IPS-18c (cell line): Measurements from ENCODE around the gene TGFA.

Experiments
- H3K4me3 ChIP-seq: 2 replicates; pipeline ENCODE4 v1.7.0; 2013; ENCODE audit warnings: low read depth, mild to moderate bottlenecking, low read length, moderate library complexity; ENCODE audit not compliant: insufficient read depth
- H3K9me3 ChIP-seq: one replicate; pipeline ENCODE4 v1.6.1; 2013; ENCODE audit warnings: mild to moderate bottlenecking, low read length, moderate library complexity; ENCODE audit not compliant: control insufficient read depth, insufficient read depth

TGFA gene

DNA sequence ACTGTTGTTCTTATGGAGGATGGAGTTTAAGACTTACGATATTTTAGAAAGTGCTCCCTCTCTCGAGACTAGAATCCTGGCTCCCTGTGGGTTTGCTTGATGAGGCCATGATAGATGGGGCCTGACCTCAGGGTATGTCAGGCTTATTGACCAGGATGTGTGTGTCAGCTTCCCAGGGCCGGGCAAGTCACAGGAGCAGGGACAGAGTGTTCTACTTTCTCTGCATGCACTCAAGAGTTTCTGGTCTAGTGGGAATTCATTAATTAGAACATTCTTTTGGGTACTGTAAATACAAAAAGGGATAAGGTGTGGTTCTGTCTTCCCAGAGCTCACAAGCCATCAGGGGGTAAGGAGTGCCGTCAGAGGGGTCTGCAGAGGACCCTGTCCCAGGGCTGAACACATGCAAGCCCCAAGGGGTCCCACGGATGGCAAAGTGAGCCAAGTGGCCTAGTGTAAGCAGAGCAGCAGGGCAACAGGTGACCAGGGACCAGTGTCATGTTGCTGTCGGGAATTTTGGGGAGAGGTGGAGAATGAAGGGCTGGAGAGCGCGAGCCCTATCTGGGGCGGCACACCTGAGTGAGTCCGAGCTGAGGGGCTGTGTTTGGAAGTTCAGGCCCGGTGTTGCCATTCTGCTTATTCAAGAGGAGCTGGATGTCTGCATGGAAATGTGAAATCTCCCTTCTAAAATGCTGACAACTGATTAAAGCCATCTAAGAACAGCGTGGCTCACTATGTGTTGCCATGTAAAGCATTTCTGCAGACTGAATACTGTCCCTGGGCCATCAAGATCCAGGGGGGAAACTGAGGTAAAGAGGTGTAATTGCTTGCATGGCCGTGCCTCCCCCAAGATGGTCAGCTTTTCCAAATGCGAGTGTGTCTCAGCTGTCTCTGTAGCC is 91.4 kb downstream of the TGFA start:
- no peak overlapping the region for H3K4me3 ChIP-seq
- no peaks in the 10 kb centered on the region for H3K9me3 ChIP-seq

DNA sequence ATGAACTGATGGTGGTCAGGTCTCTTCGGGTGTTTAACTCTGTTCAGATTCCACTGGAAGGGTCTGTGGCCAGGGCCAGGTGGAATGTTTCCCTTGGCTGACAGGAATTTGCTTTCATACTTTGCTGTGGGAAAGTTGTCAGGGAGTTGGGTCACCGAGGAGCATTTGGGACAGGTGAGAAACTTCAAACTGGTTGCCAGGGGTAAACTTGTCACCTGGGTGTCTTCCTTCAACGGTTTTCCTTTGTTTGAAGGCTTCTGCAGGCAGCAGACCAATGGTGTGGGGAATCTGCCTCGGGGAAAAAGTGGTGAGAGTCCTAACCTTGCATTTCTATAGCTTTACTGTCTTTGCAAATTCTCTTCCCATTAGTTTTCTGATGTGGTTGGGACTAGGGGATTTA is 92.2 kb downstream of the TGFA start:
- Histone ChIP-seq H3K9me3 (no peaks in the 10 kb centered on the region), H3K4me3 (no peak overlapping the region)

DNA sequence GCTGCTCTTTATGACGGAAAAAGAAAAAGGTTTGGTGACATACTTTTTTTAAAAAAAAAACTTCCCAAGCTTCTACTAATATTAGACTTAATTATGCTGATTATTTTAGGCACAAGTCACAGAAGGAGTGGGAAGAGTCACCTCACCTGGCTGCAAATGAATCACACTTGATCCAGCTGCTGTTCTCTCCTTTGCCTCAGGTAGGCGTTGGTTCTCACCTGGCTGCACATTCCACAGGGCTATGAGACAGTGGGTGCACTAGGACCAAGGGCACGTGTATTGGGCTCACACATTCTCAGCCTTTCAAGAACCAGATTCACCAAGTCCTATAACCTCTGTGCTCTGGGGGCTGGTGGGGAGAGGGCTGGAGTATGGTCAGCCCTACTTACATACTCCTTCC is 93.3 kb downstream of the TGFA start:
- H3K4me3 ChIP-seq, result no peak overlapping the region
- H3K9me3 ChIP-seq, result no peaks in the 10 kb centered on the region

DNA sequence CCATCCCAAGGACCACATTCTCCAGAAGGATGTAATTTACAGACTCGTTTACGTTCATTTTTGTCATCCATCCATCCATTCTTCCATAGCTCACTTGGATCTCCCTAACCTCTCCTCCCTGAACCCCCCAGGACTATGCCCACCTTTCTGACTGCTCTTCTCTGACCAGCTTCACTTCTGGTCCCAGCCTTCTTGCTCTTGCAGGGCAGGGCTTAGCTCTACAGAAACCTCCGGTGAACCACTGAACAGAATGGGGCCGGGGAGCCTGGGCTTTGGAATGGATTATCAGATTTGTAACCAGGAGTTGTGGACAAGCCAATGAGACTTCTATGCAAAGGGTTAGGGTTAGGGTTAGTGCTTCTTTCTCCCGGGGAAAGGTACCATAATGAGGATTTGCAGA is 95.0 kb downstream of the TGFA start:
- Histone ChIP-seq H3K9me3 (no peaks in the 10 kb centered on the region), H3K4me3 (no peak overlapping the region)

GRCh38 chr2:70456585-70457495 is 96.8 kb downstream of the TGFA start:
- Histone ChIP-seq H3K4me3 (no peak overlapping the region), H3K9me3 (no peaks in the 10 kb centered on the region)

- Histone ChIP-seq H3K4me3 (no peak overlapping the region), H3K9me3 (no peaks in the 10 kb centered on the region)
Observed at GRCh38 chr2:70454936-70455544, 98.6 kb downstream of the TGFA start.

GRCh38 chr2:70450641-70451250 is 102.9 kb downstream of the TGFA start:
- H3K9me3 ChIP-seq, result no peaks in the 10 kb centered on the region
- H3K4me3 ChIP-seq, result no peak overlapping the region

GRCh38 chr2:70448041-70448440 is 105.6 kb downstream of the TGFA start:
- no peaks in the 10 kb centered on the region for H3K9me3 ChIP-seq
- H3K4me3 ChIP-seq, result no peak overlapping the region

GRCh38 chr2:70443726-70444125 is 109.9 kb downstream of the TGFA start:
- no peaks in the 10 kb centered on the region for H3K9me3 ChIP-seq
- no peak overlapping the region for H3K4me3 ChIP-seq

GRCh38 chr2:70443078-70443465 is 110.6 kb downstream of the TGFA start:
- Histone ChIP-seq H3K4me3 (no peak overlapping the region), H3K9me3 (no peaks in the 10 kb centered on the region)

- no peak overlapping the region for H3K4me3 ChIP-seq
- no peaks in the 10 kb centered on the region for H3K9me3 ChIP-seq
Observed at GRCh38 chr2:70442301-70443077, 111.1 kb downstream of the TGFA start.

- no peaks in the 10 kb centered on the region for H3K9me3 ChIP-seq
- no peak overlapping the region for H3K4me3 ChIP-seq
Observed at GRCh38 chr2:70440621-70441020, 113.0 kb downstream of the TGFA start.

- no peaks in the 10 kb centered on the region for H3K9me3 ChIP-seq
- H3K4me3 ChIP-seq, result no peak overlapping the region
Observed at GRCh38 chr2:70435138-70435537, 118.5 kb downstream of the TGFA start.

DNA sequence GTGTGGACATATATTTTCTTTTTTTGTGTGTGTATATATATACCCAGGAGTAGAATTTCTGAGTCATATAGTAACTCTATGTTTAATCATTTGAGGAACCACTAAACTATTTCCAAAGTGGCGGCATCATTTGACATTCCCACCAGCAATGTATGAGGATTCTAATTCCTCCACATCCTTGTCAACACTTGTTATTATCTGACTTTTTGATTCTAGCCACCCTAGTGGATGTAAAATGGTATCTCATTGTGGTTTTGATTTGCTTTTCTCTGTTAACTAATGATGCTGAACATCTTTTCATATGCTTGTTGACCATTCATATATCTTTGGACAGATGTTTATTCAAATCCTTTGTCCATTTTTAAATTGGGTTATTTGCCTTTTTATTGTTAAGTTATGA is 120.3 kb downstream of the TGFA start:
- H3K4me3 ChIP-seq, result no peak overlapping the region
- no peaks in the 10 kb centered on the region for H3K9me3 ChIP-seq

GRCh38 chr2:70431716-70432347 is 121.8 kb downstream of the TGFA start:
- Histone ChIP-seq H3K9me3 (no peaks in the 10 kb centered on the region), H3K4me3 (no peak overlapping the region)

GRCh38 chr2:70426341-70426740 is 127.3 kb downstream of the TGFA start:
- Histone ChIP-seq H3K9me3 (no peaks in the 10 kb centered on the region), H3K4me3 (no peak overlapping the region)
